NCI-H226 (cell line): ENCODE measurements around the gene IL32.
"Not testable (repeated sequence)": the region's sequence is repeated elsewhere in the genome, so short reads cannot be mapped to it uniquely, and the experiment has no call there.

Experiments
- DNase-seq: peaks from one replicate; pipeline ENCODE4 v3.0.0-alpha.2; 2015

Gene IL32

GRCh38 chr16:3053330-3053710, 12.1 kb upstream of the IL32 start:
- DNase-seq: not testable (repeated sequence)

- DNase-seq: no peak
Observed at GRCh38 chr16:3054965-3055733, 10.3 kb upstream of the IL32 start.

GRCh38 chr16:3055734-3056115, 9.7 kb upstream of the IL32 start:
- DNase-seq: not testable (repeated sequence)

GRCh38 chr16:3056336-3057180, 8.9 kb upstream of the IL32 start:
- DNase-seq: no peak

GRCh38 chr16:3057181-3058138, 8.0 kb upstream of the IL32 start:
- no peak for DNase-seq

GRCh38 chr16:3058139-3059030, 7.1 kb upstream of the IL32 start:
- DNase-seq: no peak

GRCh38 chr16:3059041-3059722, 6.3 kb upstream of the IL32 start:
- DNase-seq: peak; percentile 71

GRCh38 chr16:3059723-3060242, 5.7 kb upstream of the IL32 start:
- DNase-seq: no peak

GRCh38 chr16:3060339-3061127, 4.9 kb upstream of the IL32 start:
- no peak for DNase-seq

- DNase-seq: no peak
Observed at GRCh38 chr16:3062553-3062952, 2.9 kb upstream of the IL32 start.

GRCh38 chr16:3063625-3064386, 1.6 kb upstream of the IL32 start:
- no peak for DNase-seq

GRCh38 chr16:3065742-3066439, 451 bp downstream of the IL32 start:
- no peak for DNase-seq

- DNase-seq: no peak
Observed at GRCh38 chr16:3066440-3066748, 954 bp downstream of the IL32 start.

- no peak for DNase-seq
Observed at GRCh38 chr16:3068487-3068886, 3.0 kb downstream of the IL32 start.

GRCh38 chr16:3069146-3069545, 3.7 kb downstream of the IL32 start:
- not testable (repeated sequence) for DNase-seq

GRCh38 chr16:3070608-3071111, 5.2 kb downstream of the IL32 start:
- no peak for DNase-seq

GRCh38 chr16:3071655-3072054, 6.2 kb downstream of the IL32 start:
- no peak for DNase-seq

- DNase-seq: not testable (repeated sequence)
Observed at GRCh38 chr16:3072148-3072547, 6.7 kb downstream of the IL32 start.
